ENCODE data around the gene ADH1B.

ADH1B gene

GRCh38 chr4:99310389-99310788 is 10.8 kb downstream of the ADH1B start:
- no peaks in the 10 kb centered on the region for H3K4me1 ChIP-seq (ENCODE audit: insufficient read depth, low read length, poor library complexity, severe bottlenecking)
- H3K9ac ChIP-seq (ENCODE audit: low read depth, low read length, poor library complexity, severe bottlenecking), result no peak overlapping the region
- H3K9me2 ChIP-seq (replicated peaks; ENCODE audit: low read depth, low read length), result no peaks in the 10 kb centered on the region; the same call in 1 of the 2 replicates
- H3K4me3 ChIP-seq (ENCODE audit: low read length, poor library complexity, severe bottlenecking), result no peak overlapping the region
- H3K9me3 ChIP-seq (ENCODE audit: insufficient read depth, low read depth, low read length), result no peaks in the 10 kb centered on the region
- H3K4me2 ChIP-seq (ENCODE audit: low read depth, low read length, poor library complexity, severe bottlenecking), result no peak overlapping the region
- no peaks in the 10 kb centered on the region for H3K79me2 ChIP-seq (ENCODE audit: insufficient read depth, low read length)
- no peaks in the 10 kb centered on the region for H3K27me3 ChIP-seq (ENCODE audit: insufficient read depth, low read length, poor library complexity, severe bottlenecking)
- no peaks in the 10 kb centered on the region for H3F3A ChIP-seq (ENCODE audit: low read depth)
- H4K20me1 ChIP-seq (ENCODE audit: insufficient read depth, low read length, poor library complexity, severe bottlenecking), result no peaks in the 10 kb centered on the region
- TF ChIP-seq EZH2phosphoT487 (IDR thresholded peaks at IDR 0.05; ENCODE audit: borderline replicate concordance) (no peak), CTCF (conservative IDR thresholded peaks at IDR 0.05; ENCODE audit: low read length) (no peak)
- H3K36me3 ChIP-seq (ENCODE audit: insufficient read depth, low read length), result no peaks in the 10 kb centered on the region
- no peak overlapping the region for H2AFZ ChIP-seq (ENCODE audit: low read length)

- no peaks in the 10 kb centered on the region for H3K79me2 ChIP-seq (ENCODE audit: insufficient read depth, low read length)
- no peaks in the 10 kb centered on the region for H3K27me3 ChIP-seq (ENCODE audit: insufficient read depth, low read length, poor library complexity, severe bottlenecking)
- no peaks in the 10 kb centered on the region for H3F3A ChIP-seq (ENCODE audit: low read depth)
- no peak overlapping the region for H3K4me3 ChIP-seq (ENCODE audit: low read length, poor library complexity, severe bottlenecking)
- no peaks in the 10 kb centered on the region for H4K20me1 ChIP-seq (ENCODE audit: insufficient read depth, low read length, poor library complexity, severe bottlenecking)
- H3K36me3 ChIP-seq (ENCODE audit: insufficient read depth, low read length), result no peaks in the 10 kb centered on the region
- H3K9me2 ChIP-seq (replicated peaks; ENCODE audit: low read depth, low read length), result no peaks in the 10 kb centered on the region; the same call in 1 of the 2 replicates
- H2AFZ ChIP-seq (ENCODE audit: low read length), result no peak overlapping the region
- H3K4me1 ChIP-seq (ENCODE audit: insufficient read depth, low read length, poor library complexity, severe bottlenecking), result no peaks in the 10 kb centered on the region
- no peak overlapping the region for H3K4me2 ChIP-seq (ENCODE audit: low read depth, low read length, poor library complexity, severe bottlenecking)
- TF ChIP-seq EZH2phosphoT487 (IDR thresholded peaks at IDR 0.05; ENCODE audit: borderline replicate concordance) (no peak), CTCF (conservative IDR thresholded peaks at IDR 0.05; ENCODE audit: low read length) (no peak)
- H3K9me3 ChIP-seq (ENCODE audit: insufficient read depth, low read depth, low read length), result no peaks in the 10 kb centered on the region
- no peak overlapping the region for H3K9ac ChIP-seq (ENCODE audit: low read depth, low read length, poor library complexity, severe bottlenecking)
Observed at GRCh38 chr4:99305638-99306400, 15.4 kb downstream of the ADH1B start.

GRCh38 chr4:99301376-99302164 is 19.6 kb downstream of the ADH1B start:
- Histone ChIP-seq H3K27me3 (ENCODE audit: insufficient read depth, low read length, poor library complexity, severe bottlenecking) (no peaks in the 10 kb centered on the region), H3K4me1 (ENCODE audit: insufficient read depth, low read length, poor library complexity, severe bottlenecking) (no peaks in the 10 kb centered on the region), H3K9me2 (replicated peaks; ENCODE audit: low read depth, low read length) (no peaks in the 10 kb centered on the region), H3K79me2 (ENCODE audit: insufficient read depth, low read length) (no peaks in the 10 kb centered on the region), H3K4me3 (ENCODE audit: low read length, poor library complexity, severe bottlenecking) (no peak overlapping the region), H3K9me3 (ENCODE audit: insufficient read depth, low read depth, low read length) (no peaks in the 10 kb centered on the region), H2AFZ (ENCODE audit: low read length) (no peak overlapping the region), H4K20me1 (ENCODE audit: insufficient read depth, low read length, poor library complexity, severe bottlenecking) (no peaks in the 10 kb centered on the region), H3F3A (ENCODE audit: low read depth) (no peaks in the 10 kb centered on the region), H3K9ac (ENCODE audit: low read depth, low read length, poor library complexity, severe bottlenecking) (no peak overlapping the region), H3K36me3 (ENCODE audit: insufficient read depth, low read length) (no peaks in the 10 kb centered on the region), H3K4me2 (ENCODE audit: low read depth, low read length, poor library complexity, severe bottlenecking) (no peak overlapping the region)
- no peak for TF ChIP-seq CTCF (conservative IDR thresholded peaks at IDR 0.05; ENCODE audit: low read length)
- no peak for TF ChIP-seq EZH2phosphoT487 (IDR thresholded peaks at IDR 0.05; ENCODE audit: borderline replicate concordance)

Measured in Loucy (cell line).